Muscle layer of duodenum (tissue), 2 donors: ENCODE data around the gene PMS1.
"Not testable (repeated sequence)": the region's sequence is repeated elsewhere in the genome, so short reads cannot be mapped to it uniquely, and the experiment has no call there.

Experiments
- H3K27ac ChIP-seq: one replicate; pipeline ENCODE4 v1.7.0; 2013; ENCODE audit warnings: mild to moderate bottlenecking, low read length
- H3K27me3 ChIP-seq: one replicate; pipeline ENCODE4 v1.7.0; 2013; ENCODE audit warnings: low read depth, mild to moderate bottlenecking, control low read depth, low read length
- H3K36me3 ChIP-seq, 2 donors: one replicate each; pipeline ENCODE4 v1.7.0; 2013; ENCODE audit warnings: low read length in 2 of 2, control low read depth in 1 of 2, mild to moderate bottlenecking in 1 of 2; ENCODE audit not compliant: insufficient read depth in 2 of 2, control insufficient read depth in 1 of 2
- H3K4me1 ChIP-seq, 2 donors: one replicate each; pipeline ENCODE4 v1.7.0; 2013; ENCODE audit warnings: low read length in 2 of 2, mild to moderate bottlenecking in 2 of 2, control low read depth in 1 of 2, moderate library complexity in 1 of 2; ENCODE audit not compliant: insufficient read depth in 2 of 2, control insufficient read depth in 1 of 2
- H3K4me3 ChIP-seq, 2 donors: one replicate each; pipeline ENCODE4 v1.7.0; 2013; ENCODE audit warnings: low read length in 2 of 2, low read depth in 1 of 2, mild to moderate bottlenecking in 1 of 2
- H3K9me3 ChIP-seq, 2 donors: one replicate each; pipeline ENCODE4 v1.7.0; 2013; ENCODE audit warnings: low read length in 2 of 2, control low read depth in 1 of 2, mild to moderate bottlenecking in 1 of 2; ENCODE audit not compliant: control insufficient read depth in 1 of 2
- donor health status: healthy.

The PMS1 gene

DNA sequence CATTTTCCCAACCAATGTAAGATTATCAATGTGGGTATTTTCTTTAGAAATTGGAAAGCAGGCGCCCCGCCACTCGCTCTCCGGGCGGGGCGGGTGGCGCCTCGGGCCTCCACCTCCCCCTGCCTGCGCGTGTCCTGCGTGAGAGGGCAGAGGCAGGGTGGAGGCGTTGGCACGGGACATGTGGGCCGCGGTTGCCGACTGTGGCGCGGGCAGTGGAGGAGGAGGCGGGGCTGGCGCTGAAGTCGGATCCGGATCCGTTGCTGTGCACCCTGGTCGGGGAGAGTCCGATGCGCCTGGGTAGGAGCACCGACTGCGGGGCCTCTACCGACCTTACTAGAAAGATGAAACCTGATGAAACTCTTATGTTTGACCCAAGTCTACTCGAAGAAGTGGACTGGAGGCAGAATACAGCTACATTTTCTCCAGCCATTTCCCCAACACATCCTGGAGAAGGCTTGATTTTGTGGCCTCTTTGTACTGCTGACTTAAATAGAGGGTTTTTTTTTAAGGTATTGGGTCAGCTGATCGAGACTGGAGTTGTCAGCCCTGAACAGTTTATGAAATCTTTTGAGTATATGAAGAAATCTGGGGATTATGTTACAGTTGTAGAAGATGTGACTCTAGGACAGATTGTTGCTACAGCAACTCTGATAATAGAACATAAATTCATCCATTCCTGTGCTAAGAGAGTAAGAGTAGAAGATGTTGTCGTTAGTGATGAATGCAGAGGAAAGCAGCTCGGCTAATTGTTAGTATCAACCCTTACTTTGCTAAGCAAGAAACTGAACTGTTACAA is 37.9 kb downstream of the PMS1 start:
- H3K27ac ChIP-seq: no peak overlapping the region
- no peaks in the 10 kb centered on the region for H3K9me3 ChIP-seq
- H3K4me1 ChIP-seq: peaks cover 0 to 5% of the 10 kb centered on the region in 2 donors
- H3K36me3 ChIP-seq: peaks cover 6 to 16% of the 10 kb centered on the region in 2 donors
- H3K4me3 ChIP-seq: no peak overlapping the region
- no peaks in the 10 kb centered on the region for H3K27me3 ChIP-seq

DNA sequence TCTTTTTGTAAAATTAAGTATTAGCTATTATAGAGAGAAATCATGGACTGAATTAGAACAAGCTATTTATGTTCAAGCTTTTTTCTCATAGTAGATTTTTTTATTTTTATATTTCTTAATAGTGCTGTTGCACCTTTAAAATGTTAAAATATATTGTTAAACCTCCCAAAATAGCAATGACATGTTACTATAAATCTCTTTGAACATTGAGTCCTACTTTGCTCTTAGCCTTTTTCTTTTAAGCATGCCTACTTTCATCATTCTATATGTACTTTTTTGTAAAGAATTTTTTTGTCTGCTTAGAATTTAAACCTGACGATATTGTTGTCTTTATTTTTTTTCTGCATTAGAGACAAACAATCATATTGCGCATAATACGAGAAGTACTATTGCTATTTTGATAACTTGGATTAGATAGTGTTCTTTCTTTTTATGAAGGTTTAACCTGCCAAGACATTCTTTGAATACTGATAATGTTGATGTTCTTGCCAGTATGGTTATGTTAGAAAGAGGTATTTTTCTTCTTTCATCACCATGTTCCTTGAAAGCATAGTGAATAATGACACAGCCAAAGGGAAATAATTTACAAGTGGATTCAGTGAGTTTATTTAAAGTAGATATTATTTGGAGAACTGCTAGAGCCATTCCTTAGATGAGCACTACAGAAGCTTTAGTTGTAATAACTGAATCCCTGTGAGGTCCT is 40.6 kb downstream of the PMS1 start:
- peaks cover 6 to 8% of the 10 kb centered on the region in 2 donors for H3K36me3 ChIP-seq
- no peak overlapping the region for H3K4me3 ChIP-seq
- H3K4me1 ChIP-seq: peaks cover 0 to 5% of the 10 kb centered on the region in 2 donors
- no peaks in the 10 kb centered on the region for H3K9me3 ChIP-seq
- no peaks in the 10 kb centered on the region for H3K27me3 ChIP-seq
- H3K27ac ChIP-seq: no peak overlapping the region

DNA sequence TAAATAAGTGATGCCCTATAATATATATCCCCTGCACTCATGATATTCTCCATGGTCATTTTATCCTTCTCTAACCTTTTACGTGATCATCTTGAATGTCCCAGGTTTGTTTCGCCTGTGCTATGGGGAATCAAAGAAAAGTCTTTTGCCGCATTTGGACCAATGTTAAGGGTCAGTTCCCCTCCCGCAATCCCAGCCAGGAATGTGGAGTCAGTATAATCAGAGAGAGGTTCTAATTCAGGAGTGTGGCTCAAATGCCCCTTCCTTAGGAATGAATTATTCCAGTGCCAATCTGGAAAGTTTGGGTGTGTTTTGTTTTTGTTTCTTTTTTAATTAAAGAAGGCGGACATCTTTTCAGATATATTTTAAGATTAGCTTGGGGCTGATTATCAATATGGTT is 41.8 kb downstream of the PMS1 start:
- Histone ChIP-seq H3K9me3 (no peaks in the 10 kb centered on the region), H3K27ac (no peak overlapping the region), H3K4me3 (no peak overlapping the region), H3K27me3 (no peaks in the 10 kb centered on the region), H3K36me3 (peaks cover 4 to 6% of the 10 kb centered on the region in 2 donors), H3K4me1 (peaks cover 0 to 5% of the 10 kb centered on the region in 2 donors)

DNA sequence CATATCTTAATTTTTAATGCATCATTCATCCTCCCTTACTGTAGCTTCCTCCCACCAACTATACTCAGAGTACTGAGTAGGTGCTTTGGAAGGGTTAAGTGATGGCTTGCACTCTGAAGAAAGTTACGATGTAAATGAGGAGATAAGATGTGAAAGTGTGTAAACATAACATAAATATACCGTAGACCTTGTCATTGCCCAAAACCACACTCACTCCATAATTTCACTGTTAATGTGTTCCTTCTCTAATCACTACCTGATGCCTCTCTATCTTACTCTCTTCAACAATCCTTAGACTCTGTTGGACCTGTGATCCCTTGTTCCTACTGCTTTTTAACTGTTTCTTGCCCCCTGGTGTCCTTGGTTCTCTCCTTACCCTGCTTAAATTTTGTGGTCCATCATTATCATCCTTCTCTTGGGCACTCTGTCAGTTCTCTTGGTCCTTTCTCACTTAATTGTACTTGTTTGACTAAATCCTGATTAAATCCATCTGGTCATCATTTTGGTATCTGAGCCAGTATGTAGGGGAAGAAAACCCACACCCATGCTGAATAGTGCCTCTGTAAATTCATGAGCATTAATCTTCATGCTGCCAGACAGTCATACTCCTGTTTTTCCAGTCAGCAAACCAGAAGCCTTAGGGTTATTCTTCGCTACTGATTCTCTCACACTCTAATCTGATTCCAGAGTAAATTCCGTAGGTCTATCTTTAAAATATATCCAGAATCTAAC is 45.0 kb downstream of the PMS1 start:
- no peaks in the 10 kb centered on the region for H3K9me3 ChIP-seq
- no peak overlapping the region for H3K27ac ChIP-seq
- peaks cover 0 to 6% of the 10 kb centered on the region in 2 donors for H3K36me3 ChIP-seq
- no peak overlapping the region for H3K4me3 ChIP-seq
- no peaks in the 10 kb centered on the region for H3K27me3 ChIP-seq
- H3K4me1 ChIP-seq: peaks cover 0 to 5% of the 10 kb centered on the region in 2 donors

DNA sequence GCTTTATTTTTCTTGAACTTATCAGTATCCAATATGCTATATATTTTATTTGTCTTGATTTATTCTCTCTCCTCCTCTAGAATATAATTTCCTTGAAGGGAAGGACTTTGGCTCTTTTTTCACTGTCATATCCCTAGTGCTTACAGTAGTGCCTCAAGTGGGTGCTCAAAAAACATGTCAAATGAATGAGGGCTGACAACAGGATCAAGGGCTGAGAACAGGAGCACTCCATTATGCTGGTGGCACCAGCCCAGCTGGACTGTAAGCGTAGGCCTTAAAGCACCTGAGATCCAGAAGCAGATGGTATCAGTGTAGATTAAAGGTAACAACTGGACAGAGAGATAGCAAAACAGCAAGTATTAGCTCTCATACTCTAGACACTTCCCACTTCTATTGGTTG is 46.3 kb downstream of the PMS1 start:
- Histone ChIP-seq H3K9me3 (no peaks in the 10 kb centered on the region), H3K27me3 (no peaks in the 10 kb centered on the region), H3K27ac (no peak overlapping the region), H3K4me3 (no peak overlapping the region), H3K4me1 (no peaks in the 10 kb centered on the region), H3K36me3 (peaks cover 0 to 4% of the 10 kb centered on the region in 2 donors)

DNA sequence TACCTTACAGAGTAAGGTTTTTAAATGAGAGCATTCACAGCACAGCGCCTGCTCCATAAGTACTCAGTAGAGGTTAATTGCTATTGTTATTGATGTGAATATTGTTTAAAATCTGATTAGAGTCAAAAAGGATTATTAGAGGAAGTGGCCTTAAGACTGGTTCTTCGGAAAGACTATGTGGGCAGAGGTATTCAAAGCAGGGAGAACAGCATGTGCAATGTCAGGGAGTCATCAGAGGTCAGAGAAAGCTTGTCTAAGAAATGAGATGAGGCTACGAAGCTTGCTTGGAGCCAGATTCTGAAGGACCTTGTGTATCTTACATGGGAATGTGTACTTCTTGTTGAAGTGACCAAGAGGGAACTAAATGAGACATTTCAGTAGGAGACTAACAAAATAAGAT is 49.8 kb downstream of the PMS1 start:
- Histone ChIP-seq H3K4me3 (no peak overlapping the region), H3K36me3 (no peaks in the 10 kb centered on the region), H3K27me3 (no peaks in the 10 kb centered on the region), H3K9me3 (no peaks in the 10 kb centered on the region), H3K4me1 (peaks cover 0 to 7% of the 10 kb centered on the region in 2 donors), H3K27ac (no peak overlapping the region)

DNA sequence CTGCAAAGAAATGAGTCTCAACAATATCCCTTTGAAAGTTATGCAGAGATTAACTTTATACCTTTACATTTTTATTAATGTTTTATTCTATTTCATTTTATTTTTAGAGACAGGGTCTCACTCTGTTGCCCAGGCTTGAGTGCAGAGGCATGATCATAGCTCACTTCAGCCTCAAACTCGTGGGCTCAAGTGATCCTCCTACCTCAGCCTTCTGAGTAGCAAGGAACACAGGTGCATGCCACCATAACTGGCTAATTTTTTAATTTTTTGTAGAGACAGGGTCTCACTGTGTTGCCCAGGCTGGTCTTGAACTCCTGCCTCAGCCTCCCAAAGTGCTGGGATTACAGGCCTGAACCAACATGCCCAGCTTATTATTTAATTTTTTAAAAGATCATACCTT is 50.4 kb downstream of the PMS1 start:
- not testable (repeated sequence) for H3K27ac ChIP-seq, H3K4me3 ChIP-seq, H3K9me3 ChIP-seq, H3K27me3 ChIP-seq, H3K4me1 ChIP-seq, H3K36me3 ChIP-seq

DNA sequence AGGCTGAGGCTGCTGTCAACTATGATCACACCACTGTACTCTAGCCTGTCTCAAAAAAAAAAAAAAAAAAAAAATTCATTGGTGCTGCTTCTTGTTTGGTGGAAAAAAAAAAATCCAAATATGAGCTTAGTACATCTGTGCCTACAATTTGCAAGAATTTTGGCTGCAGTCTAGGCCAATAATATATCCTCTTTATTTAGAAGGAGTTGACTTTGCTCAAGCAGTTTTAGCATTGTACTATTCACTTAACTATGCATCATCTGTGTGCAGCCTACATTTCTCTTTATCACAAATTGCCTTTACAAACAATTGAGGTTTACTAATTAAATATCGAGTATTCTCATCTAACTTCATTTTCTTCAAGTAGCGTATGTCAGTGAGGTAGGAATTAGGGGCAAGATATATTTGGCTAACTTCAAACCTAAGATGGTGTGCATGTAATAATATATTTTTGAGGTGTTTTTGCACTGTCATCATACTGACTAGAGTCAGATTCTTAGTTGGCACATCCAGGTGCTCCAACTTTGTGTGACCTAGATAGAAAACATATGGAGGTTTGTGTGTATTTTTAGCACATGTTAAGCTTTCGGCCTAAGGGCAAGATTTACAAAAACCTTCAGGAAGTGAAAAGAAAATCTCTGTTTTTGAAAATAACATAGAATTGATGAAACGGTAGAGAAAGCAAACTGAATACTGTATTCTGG is 51.8 kb downstream of the PMS1 start:
- Histone ChIP-seq H3K27ac (no peak overlapping the region), H3K4me3 (no peak overlapping the region), H3K9me3 (no peaks in the 10 kb centered on the region)

DNA sequence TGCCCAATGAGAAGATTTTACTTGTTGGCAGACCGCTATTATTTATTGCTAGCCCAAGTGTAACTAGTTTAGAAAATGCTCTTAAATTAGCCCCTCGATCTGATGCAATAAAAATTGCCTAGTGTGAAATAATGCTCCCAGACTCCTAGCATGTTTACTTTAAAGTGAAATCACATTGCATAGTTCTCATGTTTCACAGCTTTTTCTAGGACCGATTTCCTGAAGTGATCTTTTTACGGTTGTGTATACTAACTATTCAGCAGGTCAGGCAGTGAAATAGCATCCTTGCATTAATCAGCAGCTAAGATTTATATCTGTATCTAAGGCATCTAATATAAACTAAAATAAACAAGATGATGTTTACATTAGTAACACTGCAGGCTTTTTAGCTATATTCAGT is 52.4 kb downstream of the PMS1 start:
- Histone ChIP-seq H3K27ac (no peak overlapping the region), H3K9me3 (no peaks in the 10 kb centered on the region), H3K4me1 (peaks cover 0 to 7% of the 10 kb centered on the region in 2 donors), H3K4me3 (no peak overlapping the region), H3K27me3 (no peaks in the 10 kb centered on the region), H3K36me3 (no peaks in the 10 kb centered on the region)

More for the DNA sequence above, 51.8 kb downstream of the PMS1 start:
- H3K36me3 ChIP-seq: no peaks in the 10 kb centered on the region
- peaks cover 0 to 7% of the 10 kb centered on the region in 2 donors for H3K4me1 ChIP-seq
- H3K27me3 ChIP-seq: no peaks in the 10 kb centered on the region

DNA sequence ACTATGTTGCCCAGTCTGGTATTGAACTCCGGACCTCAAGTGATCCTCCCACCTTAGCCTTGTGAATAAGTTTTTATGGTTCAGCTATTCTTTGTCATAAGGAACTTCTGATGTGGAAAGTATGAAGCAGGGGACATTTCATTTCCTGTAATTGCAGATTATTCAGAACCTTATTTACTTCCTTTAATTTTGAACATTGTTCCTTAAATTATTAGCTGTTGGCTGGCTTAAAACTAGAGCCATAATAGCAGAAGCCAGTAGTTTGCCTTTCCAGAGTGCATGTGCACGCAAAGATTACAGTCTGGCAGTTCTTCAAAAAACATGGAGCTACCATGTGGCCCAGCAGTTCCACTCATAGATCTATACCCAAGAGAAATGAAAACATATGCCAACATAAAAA is 53.1 kb downstream of the PMS1 start:
- Histone ChIP-seq H3K9me3 (no peaks in the 10 kb centered on the region), H3K27me3 (no peaks in the 10 kb centered on the region), H3K4me1 (peaks cover 0 to 7% of the 10 kb centered on the region in 2 donors), H3K27ac (no peak overlapping the region), H3K4me3 (no peak overlapping the region), H3K36me3 (no peaks in the 10 kb centered on the region)

DNA sequence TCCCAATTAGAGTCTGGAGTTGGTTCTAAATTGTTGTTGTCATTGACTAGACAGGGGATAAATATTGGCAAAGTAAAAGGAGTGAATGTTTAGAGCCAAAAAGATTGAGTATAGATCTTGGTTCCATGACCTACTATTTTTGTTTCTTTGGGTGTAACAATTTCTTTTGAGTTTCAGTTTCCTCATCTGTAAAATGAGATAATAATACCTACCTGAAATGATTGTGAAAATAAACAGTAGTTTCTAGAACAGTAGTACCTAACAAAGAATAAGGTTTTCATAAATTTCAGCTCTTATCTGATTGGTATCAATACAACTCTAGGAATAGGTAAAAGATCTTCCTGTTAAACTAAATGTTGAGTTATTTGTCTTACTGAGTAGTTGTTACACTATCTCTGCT is 56.8 kb downstream of the PMS1 start:
- Histone ChIP-seq H3K27me3 (no peaks in the 10 kb centered on the region), H3K27ac (no peak overlapping the region), H3K4me3 (no peak overlapping the region), H3K4me1 (peaks cover 0 to 7% of the 10 kb centered on the region in 2 donors), H3K36me3 (peaks cover 6 to 8% of the 10 kb centered on the region in 2 donors), H3K9me3 (no peaks in the 10 kb centered on the region)
